Subcutaneous abdominal adipose tissue (tissue), 5 donors: ENCODE results near the gene IQCF6.
"Not testable (repeated sequence)": the region's sequence is repeated elsewhere in the genome, so short reads cannot be mapped to it uniquely, and the experiment has no call there.

Experiments used
- H3K27ac ChIP-seq: one replicate; pipeline ENCODE4 v1.7.0; 2013; ENCODE audit warnings: low read depth, mild to moderate bottlenecking, inconsistent platforms, low read length, moderate library complexity
- H3K27me3 ChIP-seq, 5 donors: one replicate each; pipeline ENCODE4 v1.7.0; 2013; ENCODE audit warnings: low read length in 5 of 5, inconsistent platforms in 1 of 5; ENCODE audit not compliant: control insufficient read depth in 5 of 5, insufficient read depth in 4 of 5
- H3K36me3 ChIP-seq, 5 donors: one replicate each; pipeline ENCODE4 v1.7.0; 2013; ENCODE audit warnings: low read length in 5 of 5; ENCODE audit not compliant: control insufficient read depth in 5 of 5, insufficient read depth in 5 of 5
- H3K4me1 ChIP-seq, 5 donors: one replicate each; pipeline ENCODE4 v1.7.0; 2013; ENCODE audit warnings: low read length in 5 of 5, mild to moderate bottlenecking in 3 of 5, moderate library complexity in 1 of 5; ENCODE audit not compliant: control insufficient read depth in 5 of 5, insufficient read depth in 5 of 5
- H3K4me3 ChIP-seq, 5 donors: one replicate each; pipeline ENCODE4 v1.7.0; 2013; ENCODE audit warnings: low read length in 5 of 5, low read depth in 1 of 5
- H3K9ac ChIP-seq, 5 donors: one replicate each; pipeline ENCODE4 v1.7.0; 2013; ENCODE audit warnings: low read length in 5 of 5, mild to moderate bottlenecking in 4 of 5, moderate library complexity in 3 of 5
- H3K9me3 ChIP-seq, 5 donors: one replicate each; pipeline ENCODE4 v1.7.0; 2013; ENCODE audit warnings: low read length in 5 of 5; ENCODE audit not compliant: control insufficient read depth in 5 of 5
- donor health status: healthy.
- donor health status: healthy.
- donor health status: healthy.
- donor health status: healthy.
- donor health status: healthy.

IQCF6 gene

DNA sequence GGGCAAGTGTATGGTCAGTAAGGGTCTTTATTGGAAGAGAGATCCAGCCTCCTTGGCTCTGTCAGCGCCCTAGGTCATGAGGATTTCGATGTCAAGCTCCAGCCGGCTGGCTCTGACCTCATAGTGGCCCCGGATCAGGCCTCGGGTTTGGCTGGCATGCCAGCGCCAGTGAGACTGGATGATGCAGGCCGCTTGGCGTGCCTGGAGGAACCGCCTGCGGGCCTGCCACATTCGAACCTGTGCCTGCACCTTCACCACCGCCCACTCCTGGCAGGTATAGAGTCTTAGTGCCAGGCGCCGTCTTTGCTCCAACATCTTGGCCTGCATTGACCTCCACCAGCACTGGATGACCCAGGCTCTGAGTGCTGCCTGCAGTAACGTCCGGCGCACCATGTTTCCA is 483 bp downstream of the IQCF6 start:
- H3K36me3 ChIP-seq, result no peaks in the 10 kb centered on the region
- H3K4me3 ChIP-seq, result no peak overlapping the region
- H3K27me3 ChIP-seq, result peaks cover 0 to 10% (median 3%) of the 10 kb centered on the region in 5 donors
- no peak overlapping the region for H3K9ac ChIP-seq
- no peak overlapping the region for H3K27ac ChIP-seq
- H3K4me1 ChIP-seq, result peaks cover 0 to 8% (median 4%) of the 10 kb centered on the region in 5 donors
- H3K9me3 ChIP-seq, result peaks cover 0 to 2% (median 0%) of the 10 kb centered on the region in 5 donors

GRCh38 chr3:51777985-51778384 is 1.1 kb downstream of the IQCF6 start:
- peaks cover 0 to 10% (median 3%) of the 10 kb centered on the region in 5 donors for H3K27me3 ChIP-seq
- H3K9ac ChIP-seq, result no peak overlapping the region
- no peak overlapping the region for H3K27ac ChIP-seq
- H3K36me3 ChIP-seq, result no peaks in the 10 kb centered on the region
- H3K4me3 ChIP-seq, result no peak overlapping the region
- peaks cover 0 to 3% (median 0%) of the 10 kb centered on the region in 5 donors for H3K9me3 ChIP-seq
- peaks cover 0 to 8% (median 4%) of the 10 kb centered on the region in 5 donors for H3K4me1 ChIP-seq

- peaks cover 0 to 3% (median 0%) of the 10 kb centered on the region in 5 donors for H3K9me3 ChIP-seq
- H3K9ac ChIP-seq, result no peak overlapping the region
- H3K36me3 ChIP-seq, result no peaks in the 10 kb centered on the region
- H3K4me1 ChIP-seq, result no peaks in the 10 kb centered on the region
- no peak overlapping the region for H3K4me3 ChIP-seq
- H3K27me3 ChIP-seq, result peaks cover 0 to 10% (median 3%) of the 10 kb centered on the region in 5 donors
- H3K27ac ChIP-seq, result no peak overlapping the region
These were observed 5.4 kb downstream of the IQCF6 start for GRCh38 chr3:51773529-51774056.

DNA sequence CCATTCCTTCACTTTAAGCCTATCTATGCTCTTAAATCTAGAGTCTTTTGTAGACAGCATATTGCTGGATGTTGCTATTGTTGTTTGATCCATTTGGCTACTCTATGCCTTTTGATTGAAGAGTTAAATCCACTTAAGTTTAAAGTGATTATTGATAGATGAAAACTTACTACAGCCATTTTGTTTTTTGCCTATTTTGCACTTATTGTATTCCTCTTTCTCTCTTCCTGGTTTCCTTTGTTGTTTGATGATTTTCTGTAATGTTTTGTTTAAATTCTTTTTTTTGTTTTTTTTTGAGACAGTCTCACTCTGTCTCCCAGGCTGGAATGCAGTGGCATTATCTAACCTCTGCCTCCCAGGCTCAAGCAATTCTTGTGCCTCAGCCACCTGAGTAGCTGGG is 19.8 kb downstream of the IQCF6 start:
- Histone ChIP-seq H3K9ac (no peak overlapping the region), H3K36me3 (no peaks in the 10 kb centered on the region), H3K27ac (no peak overlapping the region), H3K9me3 (peaks cover 2 to 29% (median 24%) of the 10 kb centered on the region in 5 donors), H3K4me1 (no peaks in the 10 kb centered on the region), H3K27me3 (no peaks in the 10 kb centered on the region), H3K4me3 (no peak overlapping the region)

GRCh38 chr3:51753763-51754750 is 25.0 kb downstream of the IQCF6 start:
- H3K36me3 ChIP-seq, H3K4me3 ChIP-seq, H3K9ac ChIP-seq: not testable (repeated sequence)

DNA sequence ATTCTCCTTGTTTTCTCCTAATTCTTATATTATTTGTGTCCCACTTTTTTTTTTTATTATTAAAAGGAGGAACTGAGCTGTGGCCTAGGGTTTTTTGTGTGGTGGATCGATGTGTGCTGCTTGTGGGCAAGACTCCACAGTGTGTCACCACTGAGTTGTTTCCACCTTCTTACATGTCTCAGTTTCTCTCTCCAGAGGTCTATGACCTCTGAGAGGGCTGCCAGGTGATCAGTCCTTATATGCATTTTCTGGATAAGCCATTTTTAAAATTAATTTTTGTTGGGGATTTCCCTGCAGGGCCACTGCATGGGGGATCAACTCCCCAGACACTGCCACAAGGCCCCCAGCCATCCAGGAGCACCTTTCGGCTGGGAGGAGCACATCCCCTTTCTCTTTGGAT is 27.8 kb downstream of the IQCF6 start:
- no peak overlapping the region for H3K4me3 ChIP-seq
- H3K27me3 ChIP-seq, result no peaks in the 10 kb centered on the region
- H3K4me1 ChIP-seq, result no peaks in the 10 kb centered on the region
- peaks cover 0 to 7% (median 3%) of the 10 kb centered on the region in 5 donors for H3K9me3 ChIP-seq
- H3K36me3 ChIP-seq, result no peaks in the 10 kb centered on the region
- H3K9ac ChIP-seq, result no peak overlapping the region
- no peak overlapping the region for H3K27ac ChIP-seq

More at GRCh38 chr3:51753763-51754750, 25.0 kb downstream of the IQCF6 start:
- H3K27ac ChIP-seq, H3K27me3 ChIP-seq, H3K9me3 ChIP-seq, H3K4me1 ChIP-seq: not testable (repeated sequence)

GRCh38 chr3:51750878-51751277 is 28.2 kb downstream of the IQCF6 start:
- Histone ChIP-seq H3K9ac (no peak overlapping the region), H3K4me3 (no peak overlapping the region), H3K36me3 (no peaks in the 10 kb centered on the region), H3K27ac (no peak overlapping the region), H3K4me1 (no peaks in the 10 kb centered on the region), H3K9me3 (peaks cover 0 to 7% (median 3%) of the 10 kb centered on the region in 5 donors), H3K27me3 (no peaks in the 10 kb centered on the region)

- no peaks in the 10 kb centered on the region for H3K27me3 ChIP-seq
- H3K4me3 ChIP-seq, result no peak overlapping the region
- H3K27ac ChIP-seq, result no peak overlapping the region
- no peaks in the 10 kb centered on the region for H3K36me3 ChIP-seq
- H3K4me1 ChIP-seq, result no peaks in the 10 kb centered on the region
- no peak overlapping the region for H3K9ac ChIP-seq
- peaks cover 0 to 3% (median 0%) of the 10 kb centered on the region in 5 donors for H3K9me3 ChIP-seq
These were observed 30.7 kb downstream of the IQCF6 start for GRCh38 chr3:51748327-51748726.

- Histone ChIP-seq H3K9ac (no peak overlapping the region), H3K4me3 (no peak overlapping the region), H3K36me3 (no peaks in the 10 kb centered on the region), H3K27me3 (no peaks in the 10 kb centered on the region), H3K27ac (no peak overlapping the region), H3K4me1 (no peaks in the 10 kb centered on the region), H3K9me3 (peaks cover 0 to 4% (median 0%) of the 10 kb centered on the region in 5 donors)
These were observed 31.2 kb downstream of the IQCF6 start for GRCh38 chr3:51747840-51748239.

DNA sequence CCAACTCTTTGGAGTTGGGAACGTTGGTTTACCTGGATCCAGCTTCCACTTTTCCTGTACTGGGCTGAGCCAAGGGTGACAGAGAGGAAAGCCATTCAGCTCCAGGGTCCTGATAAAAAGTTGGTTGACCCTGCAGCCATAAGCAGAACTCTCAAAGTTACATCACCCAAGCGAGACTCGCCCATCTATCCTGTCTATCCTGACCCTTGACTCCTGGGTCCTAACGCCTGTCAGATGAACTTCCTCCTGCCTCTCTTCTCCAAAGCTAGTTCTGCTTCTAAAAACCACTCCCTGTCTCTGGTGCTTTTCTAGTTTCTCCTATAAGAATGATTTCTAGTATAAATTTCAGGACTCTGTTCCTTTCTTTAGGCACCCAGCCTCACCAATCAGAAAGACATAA is 36.1 kb downstream of the IQCF6 start:
- not testable (repeated sequence) for H3K9me3 ChIP-seq, H3K36me3 ChIP-seq, H3K27me3 ChIP-seq, H3K4me3 ChIP-seq, H3K4me1 ChIP-seq, H3K27ac ChIP-seq, H3K9ac ChIP-seq
